OCI-LY7 (cell line): ENCODE data around the gene ADGRG4. TPM values are rescaled to one million over a fixed set of nuclear protein-coding genes. Genes with fewer than 3 reads are reported as not detected.

ENCODE experiments used
- BruUV-seq: library from RNA; stranded (reverse); fragments of 400-500 nt; replicated peaks from 2 replicates; lab custom pipeline; 2021; lab: Mats Ljungman, UMichigan
- CTCF ChIA-PET: fragments of 300-600 bp; sonication (Branson Sonifier 250); formaldehyde crosslinking; loops from one replicate; lab custom pipeline; 2022; ENCODE audit warnings: antibody characterized with exemption; ENCODE audit not compliant: unreplicated experiment; lab: Charles Lee
- POLR2A ChIA-PET: fragments of 300-600 bp; sonication (Branson Sonifier 250); formaldehyde crosslinking; loops from one replicate; lab custom pipeline; 2022; ENCODE audit warnings: antibody characterized with exemption; lab: Charles Lee
- DNase-seq: peaks from one replicate; pipeline ENCODE4 v3.0.0-alpha.2; 2015; ENCODE audit warnings: low spot score
- H2AFZ ChIP-seq: fragments of 200-600 bp; sonication (generic), shearing (Covaris generic); 2 replicates; pipeline ENCODE4 v1.6.1; 2014; ENCODE audit warnings: mild to moderate bottlenecking, antibody characterized with exemption, low read length, moderate library complexity
- H3K27ac ChIP-seq: fragments of 200-600 bp; sonication (generic); 2 replicates; pipeline ENCODE4 v1.5.1; 2014; ENCODE audit warnings: mixed run types, low read depth, mild to moderate bottlenecking, moderate library complexity, low read length, inconsistent platforms; ENCODE audit not compliant: poor library complexity, severe bottlenecking
- H3K36me3 ChIP-seq: fragments of 200-600 bp; sonication (generic); 2 replicates; pipeline ENCODE4 v1.6.1; 2014; ENCODE audit warnings: mild to moderate bottlenecking, antibody characterized with exemption, low read length, moderate library complexity, mixed read lengths; ENCODE audit not compliant: insufficient read depth
- H3K4me1 ChIP-seq: fragments of 200-600 bp; sonication (generic); 2 replicates; pipeline ENCODE4 v1.5.1; 2014; ENCODE audit warnings: mild to moderate bottlenecking, low read length; ENCODE audit not compliant: insufficient read depth, poor library complexity, severe bottlenecking
- H3K4me2 ChIP-seq: fragments of 200-600 bp; sonication (generic); 2 replicates; pipeline ENCODE4 v1.6.1; 2014; ENCODE audit warnings: mild to moderate bottlenecking, low read length
- H3K4me3 ChIP-seq: fragments of 200-600 bp; sonication (generic); 2 replicates; pipeline ENCODE4 v1.5.1; 2014; ENCODE audit warnings: mild to moderate bottlenecking, low read depth, low read length; ENCODE audit not compliant: poor library complexity, severe bottlenecking
- H3K79me2 ChIP-seq: fragments of 200-600 bp; sonication (generic); 2 replicates; pipeline ENCODE4 v1.6.1; 2016; ENCODE audit warnings: low read depth, mild to moderate bottlenecking, low read length, moderate library complexity, mixed read lengths; ENCODE audit not compliant: insufficient read depth
- H3K9me2 ChIP-seq: fragments of 200-600 bp; sonication (generic); 2 replicates; pipeline ENCODE4 v1.6.1; 2016; ENCODE audit warnings: mild to moderate bottlenecking, low read length, mixed read lengths; ENCODE audit not compliant: insufficient read depth
- H3K9me3 ChIP-seq: fragments of 200-600 bp; sonication (generic); 2 replicates; pipeline ENCODE4 v1.6.1; 2014; ENCODE audit warnings: mild to moderate bottlenecking, mixed run types, low read length, mixed read lengths
- H4K20me1 ChIP-seq: fragments of 200-600 bp; sonication (generic); 2 replicates; pipeline ENCODE4 v1.6.1; 2014; ENCODE audit warnings: mild to moderate bottlenecking, antibody characterized with exemption, low read length, moderate library complexity, mixed read lengths; ENCODE audit not compliant: insufficient read depth
- EZH2phosphoT487 ChIP-seq: fragments of 200-600 bp; sonication (generic); IDR thresholded peaks from 2 replicates; pipeline ENCODE4 v1.6.1; 2018; ENCODE audit warnings: low read depth, borderline replicate concordance, mild to moderate bottlenecking, mixed run types, antibody characterized with exemption, low read length, moderate library complexity, mixed read lengths
- intact Hi-C: fragments of 100-400 bp; cut with micrococcal nuclease; formaldehyde crosslinking; loops from one replicate; pipeline ENCODE4 v1.10.0; 2022; ENCODE audit not compliant: unreplicated experiment
- total RNA-seq, 2 experiments: library from RNA; depleted of rRNA in 1 of 2; stranded (reverse); fragments of >200 nt in 1 of 2; shearing (Covaris generic) in 1 of 2; gene quantifications; 2 replicates each; pipeline ENCODE4 v1.2.3, GENCODE V29; 2014 to 2022
- TF ChIP-seq, protein P1 (sequence below): fragments of 200-600 bp; sonication (generic); conservative IDR thresholded peaks from 2 replicates; pipeline ENCODE4 v1.5.1; 2014; ENCODE audit warnings: mild to moderate bottlenecking, antibody characterized with exemption, low read length, moderate library complexity, mixed read lengths

The ADGRG4 gene
- total RNA-seq, 2 experiments from 2014 or later = not detected

DNA sequence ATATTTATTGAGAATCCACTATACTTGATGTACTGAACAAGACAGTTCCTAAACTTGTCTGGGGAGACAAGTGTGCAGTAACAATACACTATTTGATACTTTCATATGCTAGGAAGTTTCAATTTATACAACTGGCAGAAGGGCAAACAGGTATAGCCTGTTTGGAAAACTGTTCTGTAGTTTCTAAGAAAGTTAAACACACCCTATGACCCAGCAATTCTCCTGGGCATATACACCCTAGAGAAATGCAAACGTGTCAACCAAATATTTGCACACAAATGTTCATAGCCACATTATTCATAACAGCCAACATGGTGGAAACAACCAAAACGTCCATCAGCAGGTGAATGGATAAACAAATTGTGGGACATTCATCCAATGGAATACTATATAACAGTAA lies 123.0 kb downstream of the ADGRG4 start:
- ChIA-PET POLR2A (no interaction called here), CTCF (no interaction called here)
- H3K9me3 ChIP-seq = no peaks in the 10 kb centered on the region
- H3K9me2 ChIP-seq = no peaks in the 10 kb centered on the region
- H2AFZ ChIP-seq = no peak overlapping the region
- H3K4me2 ChIP-seq = no peak overlapping the region
- DNase-seq = no peak
- H3K79me2 ChIP-seq = no peaks in the 10 kb centered on the region
- intact Hi-C loops = no loop called here
- H3K4me1 ChIP-seq = no peaks in the 10 kb centered on the region
- TF ChIP-seq, protein P1, sequence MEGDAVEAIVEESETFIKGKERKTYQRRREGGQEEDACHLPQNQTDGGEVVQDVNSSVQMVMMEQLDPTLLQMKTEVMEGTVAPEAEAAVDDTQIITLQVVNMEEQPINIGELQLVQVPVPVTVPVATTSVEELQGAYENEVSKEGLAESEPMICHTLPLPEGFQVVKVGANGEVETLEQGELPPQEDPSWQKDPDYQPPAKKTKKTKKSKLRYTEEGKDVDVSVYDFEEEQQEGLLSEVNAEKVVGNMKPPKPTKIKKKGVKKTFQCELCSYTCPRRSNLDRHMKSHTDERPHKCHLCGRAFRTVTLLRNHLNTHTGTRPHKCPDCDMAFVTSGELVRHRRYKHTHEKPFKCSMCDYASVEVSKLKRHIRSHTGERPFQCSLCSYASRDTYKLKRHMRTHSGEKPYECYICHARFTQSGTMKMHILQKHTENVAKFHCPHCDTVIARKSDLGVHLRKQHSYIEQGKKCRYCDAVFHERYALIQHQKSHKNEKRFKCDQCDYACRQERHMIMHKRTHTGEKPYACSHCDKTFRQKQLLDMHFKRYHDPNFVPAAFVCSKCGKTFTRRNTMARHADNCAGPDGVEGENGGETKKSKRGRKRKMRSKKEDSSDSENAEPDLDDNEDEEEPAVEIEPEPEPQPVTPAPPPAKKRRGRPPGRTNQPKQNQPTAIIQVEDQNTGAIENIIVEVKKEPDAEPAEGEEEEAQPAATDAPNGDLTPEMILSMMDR = no peak
- TF ChIP-seq EZH2phosphoT487 = no peak
- no peaks in the 10 kb centered on the region for H3K36me3 ChIP-seq
- no TSS peak for BruUV-seq
- H3K27ac ChIP-seq = no peak overlapping the region
- no peaks in the 10 kb centered on the region for H4K20me1 ChIP-seq
- no peak overlapping the region for H3K4me3 ChIP-seq

DNA sequence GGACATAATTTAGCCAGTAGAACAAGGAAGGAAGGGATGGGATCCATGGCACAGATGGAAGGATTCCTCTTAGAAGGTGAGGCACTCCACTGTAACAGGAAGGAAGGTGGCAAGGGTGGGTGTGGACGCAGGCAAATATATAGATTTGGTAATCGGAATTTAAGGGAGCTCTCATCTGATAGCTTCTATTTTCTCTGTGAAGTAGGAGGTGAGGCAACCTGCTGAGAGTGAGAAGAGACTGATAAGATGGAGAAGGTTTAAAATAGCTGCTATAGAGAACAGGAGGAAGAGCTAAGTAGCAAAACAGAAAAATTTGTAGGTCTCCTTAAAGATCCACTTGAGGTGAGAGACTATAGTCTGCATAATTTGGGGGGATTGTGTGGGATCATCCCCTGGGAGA lies 125.2 kb downstream of the ADGRG4 start:
- H3K9me2 ChIP-seq = no peaks in the 10 kb centered on the region
- ChIA-PET CTCF (no interaction called here), POLR2A (interaction anchor here (0.7 kb wide), 1 partner anchor 732 kb away, joined by 3 read pairs; no protein-coding TSS in a partner anchor)
- H3K79me2 ChIP-seq = no peaks in the 10 kb centered on the region
- no peak overlapping the region for H3K4me2 ChIP-seq
- intact Hi-C loops = no loop called here
- TF ChIP-seq EZH2phosphoT487 = no peak
- TF ChIP-seq, protein P1 = no peak
- H3K9me3 ChIP-seq = no peaks in the 10 kb centered on the region
- DNase-seq = no peak
- BruUV-seq = no TSS peak
- no peak overlapping the region for H3K4me3 ChIP-seq
- no peaks in the 10 kb centered on the region for H3K4me1 ChIP-seq
- H2AFZ ChIP-seq = no peak overlapping the region
- no peaks in the 10 kb centered on the region for H3K36me3 ChIP-seq
- no peak overlapping the region for H3K27ac ChIP-seq
- H4K20me1 ChIP-seq = no peaks in the 10 kb centered on the region

DNA sequence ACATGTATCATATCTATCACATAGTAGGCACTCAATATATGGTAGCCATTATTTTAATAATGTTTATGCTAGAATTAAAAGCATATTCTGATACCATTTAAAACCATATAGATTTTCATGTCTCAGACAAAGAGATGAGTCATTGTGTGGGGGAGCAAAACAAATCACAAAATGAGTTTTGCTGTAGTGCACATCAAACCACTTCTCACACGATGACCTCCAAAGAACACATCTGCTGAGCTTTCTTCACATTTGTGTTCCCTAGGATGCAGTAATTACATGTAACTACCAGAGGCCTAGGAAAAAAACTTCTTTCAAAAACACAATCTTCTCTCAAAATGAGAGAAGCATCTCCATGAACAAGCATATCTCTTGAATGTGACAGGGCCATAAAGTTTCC lies 130.9 kb downstream of the ADGRG4 start:
- Histone ChIP-seq H3K27ac (no peak overlapping the region), H3K4me2 (no peak overlapping the region), H3K79me2 (no peaks in the 10 kb centered on the region), H3K36me3 (no peaks in the 10 kb centered on the region), H4K20me1 (no peaks in the 10 kb centered on the region), H3K4me3 (no peak overlapping the region), H2AFZ (no peak overlapping the region), H3K9me2 (no peaks in the 10 kb centered on the region), H3K4me1 (no peaks in the 10 kb centered on the region), H3K9me3 (no peaks in the 10 kb centered on the region)
- BruUV-seq = no TSS peak
- POLR2A ChIA-PET = no interaction called here
- intact Hi-C loops = no loop called here
- TF ChIP-seq EZH2phosphoT487 = no peak
- TF ChIP-seq, protein P1 = no peak
- no peak for DNase-seq
- CTCF ChIA-PET = no interaction called here
